ENCODE data around the gene ANO1.

Gene ANO1

GRCh38 chr11:70099578-70100279, 21.6 kb downstream of the ANO1 start:
- DNase-seq: no peak

- DNase-seq: no peak
Observed at GRCh38 chr11:70100280-70100603, 22.1 kb downstream of the ANO1 start.

GRCh38 chr11:70100791-70101190, 22.7 kb downstream of the ANO1 start:
- DNase-seq: no peak

- no peak for DNase-seq
Observed at GRCh38 chr11:70103256-70103975, 25.3 kb downstream of the ANO1 start.

GRCh38 chr11:70104419-70104818, 26.3 kb downstream of the ANO1 start:
- DNase-seq: no peak

DNA sequence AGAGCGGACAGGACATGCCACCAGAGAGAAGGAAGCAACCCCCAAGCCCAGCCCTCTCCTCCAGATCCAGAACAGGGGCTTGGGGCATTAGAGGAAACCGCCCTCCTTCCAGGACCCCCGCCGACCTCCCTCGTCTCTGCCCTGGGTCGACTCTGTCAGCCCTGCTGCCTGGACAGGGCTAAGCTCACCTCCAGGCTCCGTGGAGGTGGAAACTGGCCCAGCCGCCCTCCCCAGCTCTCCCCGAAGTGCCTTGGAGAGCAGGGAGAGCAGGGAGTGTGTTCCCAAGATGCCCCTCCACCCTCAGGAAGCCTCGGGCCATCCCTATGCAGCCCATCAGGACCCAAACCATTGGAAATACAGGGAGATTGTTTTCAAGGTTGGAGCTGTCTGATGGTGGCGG, 26.8 kb downstream of the ANO1 start:
- no peak for DNase-seq

DNA sequence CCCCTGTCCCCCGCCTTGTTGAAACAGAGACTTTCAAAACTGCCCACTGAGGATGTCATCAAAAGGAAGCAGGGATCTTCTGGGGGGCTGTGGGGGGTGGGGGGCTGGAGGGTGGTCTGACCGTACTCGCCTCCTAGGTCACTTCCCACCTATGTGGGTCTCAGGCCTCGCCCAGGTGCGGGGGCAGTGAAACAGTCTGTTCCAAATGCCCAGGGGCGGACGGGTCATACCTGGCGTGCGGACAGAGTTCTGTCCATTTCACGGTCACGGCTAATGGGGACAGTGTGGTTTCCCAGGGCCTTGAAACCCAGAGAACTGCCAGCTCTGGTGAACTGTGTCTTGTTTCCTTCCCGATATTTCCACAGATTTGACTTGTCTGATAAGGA, 27.2 kb downstream of the ANO1 start:
- DNase-seq: no peak

DNA sequence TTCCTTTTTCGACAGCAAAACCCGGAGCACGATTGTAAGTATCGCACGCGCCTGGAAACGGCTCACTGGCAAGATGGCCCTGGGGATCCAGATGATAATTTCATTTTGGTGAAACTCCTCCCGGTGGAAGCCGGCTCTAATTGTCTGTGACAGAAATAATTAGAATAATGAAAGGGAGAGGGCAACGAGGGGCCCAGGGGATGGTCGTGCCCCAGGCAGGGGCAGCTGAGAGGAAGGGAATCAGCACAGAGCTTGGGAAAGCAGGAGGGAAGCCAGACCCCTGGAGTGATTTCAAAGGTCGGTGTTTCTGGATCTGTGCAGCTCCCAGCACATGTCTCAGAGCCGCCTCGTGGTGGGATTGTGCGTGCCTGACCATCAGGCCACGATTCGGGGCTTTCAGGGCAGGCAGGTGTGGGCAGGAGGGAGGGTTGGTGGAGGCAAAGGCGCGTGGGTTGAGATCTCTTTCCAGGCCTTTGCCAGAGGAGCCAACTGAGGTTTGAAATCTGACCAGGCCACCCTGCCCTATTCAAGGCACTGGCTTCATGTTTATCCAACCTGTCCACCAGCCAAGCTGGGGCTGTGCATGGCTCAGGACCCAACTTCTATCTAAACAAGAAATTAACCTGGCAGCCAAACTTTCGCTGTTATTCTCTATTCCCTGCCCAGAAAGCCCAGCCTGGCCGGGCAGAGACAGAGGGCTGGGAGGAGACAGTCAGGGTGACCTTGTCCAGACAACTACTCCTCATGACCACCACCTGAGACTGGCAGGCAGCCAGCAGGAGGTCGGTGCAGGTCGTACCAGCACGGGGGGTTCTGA, 27.8 kb downstream of the ANO1 start:
- no peak for DNase-seq

DNA sequence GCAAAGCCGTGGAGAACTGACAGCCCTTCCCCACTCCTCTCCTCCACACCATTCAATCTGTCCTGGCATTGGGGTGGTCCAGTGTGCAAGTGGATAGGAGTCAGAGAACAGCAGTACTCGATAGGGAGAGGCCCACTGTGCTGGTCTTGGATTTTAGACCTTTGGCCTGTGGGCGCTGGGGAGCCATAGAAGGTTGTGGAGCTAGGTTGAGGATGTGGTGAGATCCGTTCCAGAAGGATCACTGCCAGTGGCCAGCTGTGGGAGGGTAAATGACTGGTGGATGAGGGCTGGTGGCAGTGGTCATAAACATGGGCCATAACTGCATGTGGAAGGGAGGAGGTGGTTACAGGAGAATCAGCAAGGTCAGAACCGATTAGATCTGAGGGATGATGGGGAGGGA, 28.6 kb downstream of the ANO1 start:
- no peak for DNase-seq

DNA sequence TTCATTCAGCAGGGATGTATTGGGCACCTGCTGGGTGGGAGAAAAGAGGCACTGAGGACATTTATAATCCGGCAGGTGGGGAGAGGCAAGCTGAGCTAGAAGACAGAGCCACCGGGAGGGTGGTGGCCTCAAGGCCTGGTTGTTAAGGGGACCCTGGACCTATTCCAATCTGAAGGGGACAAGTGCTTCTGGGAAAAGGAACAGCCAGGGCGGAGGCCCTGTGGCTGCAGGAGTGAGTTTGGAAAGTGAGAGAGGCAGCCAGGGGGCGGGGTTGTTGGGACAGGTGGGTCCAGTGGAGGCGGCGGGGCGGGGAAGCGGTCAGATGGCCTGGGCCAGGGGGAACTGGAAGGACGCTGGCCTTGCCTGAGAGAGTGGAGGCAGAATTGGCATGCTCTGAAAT, 29.1 kb downstream of the ANO1 start:
- DNase-seq: no peak

GRCh38 chr11:70107756-70108155, 29.6 kb downstream of the ANO1 start:
- DNase-seq: no peak

GRCh38 chr11:70108250-70108649, 30.1 kb downstream of the ANO1 start:
- DNase-seq: no peak

GRCh38 chr11:70109006-70109405, 30.9 kb downstream of the ANO1 start:
- no peak for DNase-seq

DNA sequence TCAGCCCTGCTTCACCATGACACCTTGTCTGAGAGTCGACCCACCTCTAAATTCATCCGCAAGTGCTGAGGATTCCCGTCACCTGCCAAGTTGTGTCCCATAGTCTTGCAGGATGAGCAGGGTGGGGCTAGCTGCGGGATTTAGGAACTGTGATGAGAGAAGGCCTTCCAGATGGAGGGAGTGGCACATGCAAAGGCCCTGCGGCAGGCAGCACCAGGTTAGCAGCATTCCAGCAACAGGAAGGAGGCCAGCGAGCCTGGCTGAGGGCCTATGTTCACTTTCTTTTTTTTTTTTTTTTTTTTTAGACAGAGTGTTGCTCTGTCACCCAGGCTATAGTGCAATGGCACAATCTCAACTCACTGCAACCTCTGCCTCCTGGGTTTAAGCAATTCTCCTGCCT, 31.8 kb downstream of the ANO1 start:
- no peak for DNase-seq

DNA sequence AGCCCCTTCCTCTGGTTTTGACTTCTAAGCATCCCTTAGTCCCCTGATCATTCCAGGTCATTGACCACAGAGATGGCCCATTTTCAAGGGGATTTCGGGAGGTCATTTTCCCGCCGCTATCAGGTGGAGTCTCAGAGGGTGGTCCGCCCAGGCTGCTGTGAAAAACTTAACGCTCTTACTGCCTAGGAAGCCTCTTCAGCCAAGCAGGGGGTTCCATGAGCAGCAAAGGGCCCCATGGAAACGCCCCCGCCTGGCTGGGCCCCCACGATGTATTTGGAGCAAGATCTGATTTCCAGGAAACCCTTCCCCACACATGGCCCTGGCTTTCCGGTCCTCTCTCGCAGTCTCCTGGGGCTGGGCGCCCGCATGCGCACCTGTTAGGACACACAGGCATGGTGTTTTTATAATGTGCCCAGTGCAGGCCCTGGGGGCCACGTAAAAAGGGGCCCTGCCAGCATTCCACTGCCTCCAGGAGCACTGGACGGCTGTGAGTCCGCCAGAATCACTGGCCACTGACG, 32.5 kb downstream of the ANO1 start:
- DNase-seq: no peak

DNA sequence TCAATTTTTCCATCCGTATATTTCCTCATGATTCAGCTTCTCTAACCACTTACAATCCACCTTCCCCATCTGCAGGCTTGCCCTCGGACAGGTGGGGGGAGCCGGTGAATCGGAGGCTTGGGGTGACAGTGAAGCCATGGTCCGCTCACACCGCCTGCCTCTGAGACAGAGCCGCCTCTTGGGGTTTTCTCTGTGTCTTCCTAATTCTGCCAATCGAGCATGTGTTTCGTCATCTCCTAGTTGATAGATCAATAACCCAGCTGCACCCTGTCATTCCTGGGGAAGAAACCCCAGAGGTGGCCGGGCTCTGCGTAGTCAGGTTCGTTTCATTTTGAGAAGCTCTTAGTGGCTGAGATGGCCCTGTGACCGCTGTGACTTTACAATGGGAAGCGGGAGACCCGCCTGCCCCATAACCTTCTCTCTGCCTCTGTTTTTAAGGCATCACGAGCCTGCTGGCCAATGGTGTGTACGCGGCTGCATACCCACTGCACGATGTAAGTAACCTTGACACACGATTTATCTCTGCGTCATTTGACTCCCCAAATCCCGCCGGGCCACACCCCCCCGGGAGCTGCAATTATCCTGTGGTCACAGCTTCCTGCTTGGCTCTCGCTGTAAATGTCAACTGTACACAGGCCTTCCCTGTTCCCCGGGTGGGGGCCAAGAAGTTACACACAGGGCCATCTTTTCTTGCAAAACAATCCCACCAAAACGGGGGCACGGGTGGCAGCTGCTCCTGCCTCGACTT, 33.3 kb downstream of the ANO1 start:
- no peak for DNase-seq

DNA sequence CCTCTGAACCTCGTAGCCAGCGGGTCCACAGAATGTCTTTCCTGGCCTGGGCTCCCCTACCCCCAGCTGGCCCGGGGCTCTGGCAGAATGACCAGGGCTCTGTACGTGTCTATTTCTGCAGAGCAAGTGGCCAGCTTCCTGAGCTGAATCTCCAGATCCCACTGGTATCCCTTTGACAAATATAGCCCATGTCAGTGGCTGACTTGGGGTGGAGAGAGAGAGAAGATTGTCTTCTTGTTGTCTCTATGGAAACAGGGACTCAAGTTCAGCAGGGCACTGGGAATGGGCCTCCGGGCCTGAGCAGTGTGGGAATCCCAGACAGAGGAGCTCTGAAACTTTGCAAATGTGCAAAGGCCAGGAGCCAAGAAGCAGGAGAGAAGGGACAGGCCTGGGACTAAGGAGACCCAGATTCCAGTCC, 33.9 kb downstream of the ANO1 start:
- DNase-seq: no peak

DNA sequence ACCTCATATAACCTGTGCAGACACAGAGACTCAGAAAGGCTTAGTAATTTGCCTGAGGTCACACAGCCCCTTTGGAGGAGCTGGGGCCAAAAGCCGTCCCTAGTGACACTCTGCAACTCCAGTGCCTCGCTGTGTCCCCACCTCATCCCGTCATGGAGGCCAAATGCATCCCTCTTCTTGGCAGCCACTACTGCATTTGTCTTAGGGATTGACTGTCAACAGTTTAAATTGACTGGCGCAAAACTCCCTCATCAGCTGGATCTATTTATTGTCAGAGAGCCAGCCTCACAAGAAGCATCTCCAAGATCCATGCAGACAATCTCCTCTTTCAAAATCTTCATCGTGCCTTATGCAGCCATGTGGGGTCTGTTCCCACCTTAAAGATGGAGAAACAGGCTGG, 35.7 kb downstream of the ANO1 start:
- no peak for DNase-seq

GRCh38 chr11:70115778-70116177, 37.7 kb downstream of the ANO1 start:
- no peak for DNase-seq

GRCh38 chr11:70116386-70117065, 38.4 kb downstream of the ANO1 start:
- no peak for DNase-seq

DNA sequence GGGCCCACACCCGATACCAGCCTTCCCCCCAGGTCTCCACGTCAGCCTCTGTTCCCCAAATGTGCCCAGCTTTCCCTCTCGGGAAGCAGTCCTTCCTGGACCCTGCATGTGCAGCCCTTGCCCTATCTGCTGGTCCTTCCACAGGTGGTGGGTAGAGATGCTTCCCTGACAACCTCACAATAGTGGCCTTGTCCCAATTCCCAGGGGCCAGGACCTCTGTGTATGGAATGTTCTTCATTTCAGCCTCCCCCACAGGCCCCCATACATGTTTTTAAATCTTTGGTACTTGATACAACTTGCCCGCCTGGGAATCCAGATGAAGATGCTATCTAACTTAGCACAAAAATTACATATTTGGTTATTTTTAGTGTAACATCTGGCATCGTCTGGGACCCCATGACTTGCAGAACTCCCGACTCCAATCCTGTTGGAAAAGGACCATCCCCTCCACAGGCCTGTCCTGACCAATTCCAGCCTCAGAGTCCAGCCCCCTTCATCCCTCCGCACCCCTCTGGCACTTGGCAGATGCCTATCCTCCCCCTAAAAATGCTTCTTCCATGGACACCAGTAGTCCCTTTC, 39.5 kb downstream of the ANO1 start:
- no peak for DNase-seq

GRCh38 chr11:70118642-70119041, 40.5 kb downstream of the ANO1 start:
- DNase-seq: no peak

All from CD4-positive, alpha-beta T cell treated with Interleukin-21 for 1 hour (primary cell).